Mononuclear cell (primary cell): ENCODE results near the gene RPL12. TPM values are rescaled to one million over a fixed set of nuclear protein-coding genes. Genes with fewer than 3 reads are reported as not detected.

ENCODE experiments used
- H3K27me3 ChIP-seq: 2 replicates; pipeline ENCODE4 v1.6.0; 2011; ENCODE audit warnings: low read length, control low read depth; ENCODE audit not compliant: insufficient read depth
- H3K4me1 ChIP-seq: 2 replicates; pipeline ENCODE4 v1.5.1; 2011; ENCODE audit warnings: mild to moderate bottlenecking, low read length, control low read depth; ENCODE audit not compliant: insufficient read depth
- H3K4me3 ChIP-seq: 2 replicates; pipeline ENCODE4 v1.5.1; 2011; ENCODE audit warnings: mild to moderate bottlenecking, low read length, moderate library complexity
- H3K9me3 ChIP-seq: 2 replicates; pipeline ENCODE4 v1.5.1; 2011; ENCODE audit warnings: low read depth, mild to moderate bottlenecking, control low read depth, low read length
- total RNA-seq: library from RNA; depleted of rRNA; stranded (reverse); fragments of >200 nt; gene quantifications from one replicate; pipeline ENCODE4 v1.2.3, GENCODE V29; 2012

Gene RPL12
- 2,145 TPM for total RNA-seq

GRCh38 chr9:127450830-127451607, at the start of gene RPL12, which contains the start of gene LRSAM1:
Gene RPL12 (minus strand): TSS chr9:127451406. CDS start chr9:127451317, 89 bp downstream.
Gene LRSAM1 (plus strand): TSS chr9:127451510. CDS start chr9:127454528, 3,018 bp downstream.
- no peaks in the 10 kb centered on the region for H3K9me3 ChIP-seq
- H3K27me3 ChIP-seq, result no peaks in the 10 kb centered on the region
- peaks cover 54% of the 10 kb centered on the region for H3K4me1 ChIP-seq
- peak within 1 kb of the TSS; percentile 95 for H3K4me3 ChIP-seq

DNA sequence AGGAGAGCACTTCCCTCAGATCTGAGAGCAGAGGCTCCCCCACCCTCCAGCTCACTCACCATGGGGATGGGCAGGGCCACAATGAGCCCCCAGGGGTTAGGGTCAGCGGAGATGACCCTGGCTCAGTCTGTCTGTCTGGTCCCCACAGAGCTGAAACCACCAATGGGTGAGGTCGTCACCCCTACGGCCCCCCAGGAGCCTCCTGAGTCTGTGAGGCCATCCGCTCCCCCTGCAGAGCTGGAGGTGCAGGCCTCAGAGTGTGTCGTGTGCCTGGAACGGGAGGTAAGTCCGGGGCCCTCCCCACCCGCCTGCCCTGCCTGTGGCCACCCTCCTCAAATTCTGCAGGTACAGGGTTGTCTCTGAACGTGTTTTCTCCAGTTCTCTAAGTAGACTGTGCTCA, 49.7 kb upstream of the RPL12 start:
- Histone ChIP-seq H3K9me3 (no peaks in the 10 kb centered on the region), H3K4me3 (no peak overlapping the region), H3K27me3 (no peaks in the 10 kb centered on the region), H3K4me1 (no peaks in the 10 kb centered on the region)

DNA sequence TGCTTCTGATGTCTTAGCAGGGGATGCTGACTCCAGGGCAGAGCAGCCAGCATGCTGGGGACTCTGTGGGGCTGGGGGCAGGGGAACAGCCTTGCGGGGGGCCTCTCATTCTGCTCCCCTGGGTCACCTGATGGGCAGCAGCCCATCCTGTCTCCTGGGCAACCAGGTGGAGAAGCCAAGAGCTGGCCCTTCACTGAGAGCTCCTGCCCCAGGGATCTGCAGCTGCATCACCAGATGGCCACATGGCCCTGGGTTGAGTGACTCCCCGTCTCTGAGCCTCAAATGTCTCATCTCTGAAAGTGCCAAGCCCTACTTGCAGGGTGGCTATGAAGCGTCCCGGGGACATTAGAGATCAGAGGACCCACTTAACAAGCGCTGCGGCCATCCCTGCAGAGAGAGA, 49.2 kb upstream of the RPL12 start:
- no peak overlapping the region for H3K4me3 ChIP-seq

DNA sequence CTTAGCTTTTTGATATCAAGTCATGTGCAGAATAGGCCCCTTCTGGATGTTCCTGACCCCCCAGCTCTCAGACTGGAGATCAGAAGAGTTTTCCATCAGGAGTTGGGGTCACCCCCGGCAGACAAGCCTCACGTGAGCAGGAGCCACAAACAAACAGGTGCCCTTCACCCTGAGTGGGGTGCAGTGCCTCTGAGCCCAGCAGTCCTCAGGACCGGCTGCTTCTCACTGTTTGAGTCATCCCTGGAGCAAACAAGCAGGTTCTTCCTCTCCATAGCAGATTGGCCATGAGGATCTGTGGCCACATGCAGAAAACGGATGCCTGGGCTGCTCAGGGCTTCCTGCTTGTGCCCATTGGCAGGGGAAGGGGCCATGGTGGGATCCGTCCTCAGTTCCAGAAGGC, 47.1 kb upstream of the RPL12 start:
- Histone ChIP-seq H3K4me3 (no peak overlapping the region), H3K9me3 (no peaks in the 10 kb centered on the region), H3K4me1 (no peaks in the 10 kb centered on the region), H3K27me3 (no peaks in the 10 kb centered on the region)

More for the DNA sequence above, 49.2 kb upstream of the RPL12 start:
- Histone ChIP-seq H3K9me3 (no peaks in the 10 kb centered on the region), H3K4me1 (no peaks in the 10 kb centered on the region), H3K27me3 (no peaks in the 10 kb centered on the region)

DNA sequence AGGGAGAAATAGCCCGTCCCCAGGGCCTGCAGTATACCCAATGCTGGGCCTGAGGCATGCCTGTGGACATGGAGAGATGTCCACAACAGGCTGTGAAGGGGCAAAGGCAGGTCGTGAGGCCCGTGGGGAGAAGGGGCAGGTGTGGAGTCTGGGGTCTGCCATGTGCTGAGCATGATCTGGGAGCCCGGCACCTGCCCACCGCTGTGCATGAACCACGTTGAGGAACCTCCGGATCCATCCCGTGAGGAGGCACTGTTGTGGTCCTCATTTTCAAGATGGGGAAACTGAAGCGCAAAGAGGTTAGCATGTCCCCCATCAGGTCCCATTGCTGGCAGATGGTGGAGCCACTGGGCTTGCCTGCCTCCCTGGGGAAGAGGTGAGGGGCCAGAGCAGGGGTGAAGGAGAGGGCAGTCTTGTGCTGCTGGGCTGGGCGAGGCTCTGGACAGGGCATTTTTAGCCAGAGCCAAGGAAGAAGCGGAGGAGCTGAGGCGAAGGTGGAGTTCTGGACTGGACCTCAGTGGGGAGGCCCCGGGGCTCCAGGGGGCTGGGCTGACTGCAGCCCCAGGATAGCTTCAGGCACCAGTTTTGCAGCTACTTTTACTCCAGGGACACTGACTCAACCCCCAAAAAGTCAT, 46.6 kb upstream of the RPL12 start:
- H3K4me1 ChIP-seq, result no peaks in the 10 kb centered on the region
- no peaks in the 10 kb centered on the region for H3K9me3 ChIP-seq
- H3K4me3 ChIP-seq, result no peak overlapping the region
- H3K27me3 ChIP-seq, result no peaks in the 10 kb centered on the region

DNA sequence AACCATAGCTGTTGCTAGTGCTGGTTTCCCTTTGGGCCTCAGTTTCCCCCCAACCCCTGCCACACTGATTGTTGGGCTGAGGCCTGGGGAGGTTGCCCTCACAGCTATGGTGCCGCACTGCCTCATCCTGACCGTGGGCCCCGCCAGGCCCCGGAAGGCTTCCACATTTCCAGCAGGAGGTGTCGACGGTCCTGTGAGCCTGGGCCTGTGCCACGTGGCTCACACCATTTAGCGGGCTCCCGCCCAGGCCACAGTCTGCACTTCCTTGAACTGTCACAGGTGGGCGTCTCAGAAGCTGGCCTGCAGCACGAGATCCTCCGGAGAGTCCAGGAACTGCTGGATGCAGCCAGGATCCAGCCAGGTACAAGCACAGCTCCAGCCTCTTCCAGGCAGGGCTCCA, 45.8 kb upstream of the RPL12 start:
- Histone ChIP-seq H3K9me3 (no peaks in the 10 kb centered on the region), H3K4me1 (no peaks in the 10 kb centered on the region), H3K4me3 (no peak overlapping the region), H3K27me3 (no peaks in the 10 kb centered on the region)

DNA sequence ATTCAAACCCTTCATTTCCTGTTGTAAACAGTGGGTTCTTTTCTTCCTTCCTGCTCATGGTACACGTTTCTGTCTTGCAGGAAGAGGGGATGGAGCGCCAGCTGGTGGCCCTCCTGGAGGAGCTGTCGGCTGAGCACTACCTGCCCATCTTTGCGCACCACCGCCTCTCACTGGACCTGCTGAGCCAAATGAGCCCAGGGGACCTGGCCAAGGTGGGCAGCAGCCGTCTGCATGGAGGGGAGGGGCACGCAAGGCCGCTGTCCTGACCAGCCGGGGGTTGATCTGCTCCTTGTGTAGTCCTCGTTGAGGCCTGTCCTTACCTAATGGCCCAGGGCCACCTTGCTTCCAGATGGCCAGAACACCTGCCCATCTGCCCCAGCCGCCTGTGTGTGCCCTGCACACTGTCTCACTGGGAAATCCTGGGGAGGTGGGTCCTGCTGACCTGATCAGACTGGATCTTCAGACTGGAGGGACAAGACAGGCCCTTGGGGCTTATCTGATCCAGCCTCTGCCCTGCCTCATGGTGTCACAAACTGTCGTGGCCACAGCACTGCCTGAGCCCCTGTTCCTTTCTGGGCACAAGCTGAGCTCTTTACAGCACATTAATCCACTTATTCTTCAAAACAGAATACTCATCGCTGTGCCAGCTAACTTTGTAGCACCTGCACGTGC, 44.8 kb upstream of the RPL12 start:
- Histone ChIP-seq H3K9me3 (no peaks in the 10 kb centered on the region), H3K4me3 (no peak overlapping the region), H3K27me3 (no peaks in the 10 kb centered on the region), H3K4me1 (no peaks in the 10 kb centered on the region)

DNA sequence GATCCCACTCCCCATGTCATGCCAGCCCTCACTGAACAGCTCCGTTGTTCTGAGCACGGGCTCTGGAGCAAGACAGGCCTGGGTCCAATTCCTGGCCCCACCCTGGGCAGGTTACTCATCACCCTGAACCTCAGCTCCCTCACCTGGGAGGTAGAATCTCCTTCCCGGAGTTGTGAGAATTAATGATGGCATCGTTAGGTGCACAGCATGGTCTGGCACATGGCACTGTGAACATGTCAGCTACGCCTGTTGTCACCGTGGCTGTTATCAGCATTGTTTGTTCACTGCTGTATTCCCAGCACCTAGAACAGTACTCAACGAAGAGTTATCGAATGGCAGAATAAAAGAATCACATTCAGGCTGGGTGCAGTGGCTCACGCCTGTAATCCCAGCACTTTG, 43.1 kb upstream of the RPL12 start:
- Histone ChIP-seq H3K4me3 (no peak overlapping the region), H3K9me3 (no peaks in the 10 kb centered on the region), H3K4me1 (no peaks in the 10 kb centered on the region), H3K27me3 (no peaks in the 10 kb centered on the region)

DNA sequence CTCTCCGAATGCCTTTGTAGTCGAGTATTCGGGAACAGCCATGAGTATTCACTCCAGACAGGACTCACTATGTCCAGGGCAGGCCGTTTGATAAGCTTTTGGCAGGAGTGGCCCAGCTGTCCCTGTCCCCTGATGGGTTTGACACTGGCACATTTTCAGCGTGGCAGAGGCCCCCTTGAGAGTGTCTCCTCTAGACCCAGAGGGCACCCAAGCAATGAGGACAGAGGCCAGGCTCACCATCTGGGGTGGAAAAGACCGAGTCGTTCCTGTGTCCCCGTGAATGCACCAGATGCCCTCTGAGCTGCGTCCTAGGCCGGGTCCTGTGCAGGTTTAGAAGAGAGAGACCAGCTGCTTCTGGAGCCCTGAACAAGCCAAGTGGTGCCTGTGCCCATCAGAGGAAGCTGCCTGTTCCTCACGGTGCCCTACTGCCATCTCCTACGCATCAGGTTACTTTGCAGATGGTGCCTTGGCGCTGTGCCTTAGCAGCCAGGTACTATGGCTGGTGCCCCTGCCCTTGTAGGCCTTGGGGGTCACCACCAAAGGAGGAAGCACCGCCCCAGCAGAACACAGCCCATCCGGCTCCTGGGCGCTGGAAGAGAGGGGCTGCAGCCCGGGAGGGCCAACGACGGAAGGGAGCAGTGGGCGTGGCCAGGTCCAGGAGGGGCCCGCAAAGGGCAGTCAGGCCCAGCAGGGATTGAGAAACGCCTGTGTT, 42.5 kb upstream of the RPL12 start:
- no peaks in the 10 kb centered on the region for H3K9me3 ChIP-seq
- no peaks in the 10 kb centered on the region for H3K4me1 ChIP-seq

DNA sequence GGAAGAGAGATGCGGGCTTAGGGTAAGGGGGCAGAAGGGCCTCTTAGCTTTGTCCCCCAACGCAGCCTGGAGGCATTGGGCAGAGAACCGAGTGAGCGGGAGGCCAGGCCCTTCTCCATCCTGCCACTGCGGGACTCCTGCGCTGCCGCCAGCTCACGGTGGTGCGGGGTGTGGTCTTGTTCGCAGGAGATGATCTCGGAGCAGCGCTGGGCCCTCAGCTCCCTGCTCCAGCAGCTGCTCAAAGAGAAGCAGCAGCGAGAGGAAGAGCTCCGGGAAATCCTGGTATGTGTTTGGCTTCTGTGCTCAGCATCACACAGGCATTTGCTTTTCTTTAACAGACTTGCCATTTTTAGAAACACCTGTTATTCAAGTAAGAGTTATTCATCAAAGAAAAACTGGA, 41.4 kb upstream of the RPL12 start:
- Histone ChIP-seq H3K4me1 (no peaks in the 10 kb centered on the region), H3K4me3 (no peak overlapping the region), H3K27me3 (no peaks in the 10 kb centered on the region), H3K9me3 (no peaks in the 10 kb centered on the region)

More for the DNA sequence above, 42.5 kb upstream of the RPL12 start:
- Histone ChIP-seq H3K27me3 (no peaks in the 10 kb centered on the region), H3K4me3 (no peak overlapping the region)

- Histone ChIP-seq H3K4me1 (no peaks in the 10 kb centered on the region), H3K9me3 (no peaks in the 10 kb centered on the region), H3K27me3 (no peaks in the 10 kb centered on the region), H3K4me3 (no peak overlapping the region)
Measured at GRCh38 chr9:127491516-127491915, 40.3 kb upstream of the RPL12 start.

DNA sequence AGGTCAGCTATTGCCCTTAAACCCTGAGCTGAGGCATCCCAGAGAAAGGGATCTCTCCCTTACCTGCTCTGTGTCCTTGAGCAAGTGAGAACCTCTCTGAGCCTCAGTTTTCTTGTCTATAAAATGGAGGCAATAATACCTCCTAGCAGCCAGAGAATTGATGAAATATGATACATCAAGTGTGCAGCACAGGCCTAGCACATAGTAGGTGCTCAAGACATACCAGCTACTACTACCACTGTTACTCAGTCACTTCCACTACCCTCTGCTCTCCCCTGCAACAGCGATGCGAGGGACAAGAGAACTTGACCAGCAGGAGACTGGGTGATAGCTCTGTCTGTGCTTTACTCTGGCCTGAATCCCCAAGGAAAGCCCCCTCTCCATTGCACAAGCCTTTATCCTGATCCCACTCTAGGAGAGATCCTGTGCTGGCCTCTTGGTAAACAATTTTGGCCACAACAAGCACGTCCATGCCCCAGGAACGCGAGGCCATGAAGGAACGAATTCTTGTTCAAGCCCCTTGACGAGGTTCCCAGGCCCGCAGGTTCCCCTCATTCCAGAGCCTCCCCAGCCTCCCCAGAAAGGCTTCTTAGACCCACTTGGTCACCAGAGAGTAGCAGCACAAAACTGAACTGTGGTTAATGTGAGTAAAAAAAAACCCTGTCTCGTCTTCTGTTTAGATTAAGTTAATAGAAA, 39.5 kb upstream of the RPL12 start:
- Histone ChIP-seq H3K4me1 (no peaks in the 10 kb centered on the region), H3K9me3 (no peaks in the 10 kb centered on the region), H3K27me3 (no peaks in the 10 kb centered on the region), H3K4me3 (no peak overlapping the region)

GRCh38 chr9:127489471-127490115, 38.4 kb upstream of the RPL12 start:
- Histone ChIP-seq H3K9me3 (no peaks in the 10 kb centered on the region), H3K27me3 (no peaks in the 10 kb centered on the region), H3K4me1 (no peaks in the 10 kb centered on the region), H3K4me3 (no peak overlapping the region)

DNA sequence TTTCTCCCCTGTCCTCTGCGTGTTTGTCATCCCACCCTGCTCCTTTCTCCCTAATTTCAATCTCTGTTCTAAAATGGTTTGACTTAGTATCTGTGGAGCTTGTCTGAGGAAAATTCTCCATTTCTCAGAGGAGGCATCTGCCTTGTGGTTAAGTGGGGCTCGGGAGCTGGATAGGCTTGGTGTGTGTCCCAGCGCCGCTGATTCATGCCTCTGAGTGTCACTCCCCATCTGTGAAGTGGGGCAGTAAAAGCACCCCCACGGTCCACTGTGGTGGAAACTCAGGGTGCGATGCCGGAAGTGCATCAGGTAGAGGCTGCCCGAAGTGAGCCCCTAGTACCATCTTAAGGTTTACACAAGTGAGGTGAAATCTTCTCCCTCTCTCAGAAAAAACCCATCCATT, 37.7 kb upstream of the RPL12 start:
- Histone ChIP-seq H3K9me3 (no peaks in the 10 kb centered on the region), H3K4me3 (no peak overlapping the region), H3K4me1 (no peaks in the 10 kb centered on the region), H3K27me3 (no peaks in the 10 kb centered on the region)
